Limb (tissue), 2 donors: ENCODE measurements around the gene NAP1L1.

Source experiments
- DNase-seq, 2 donors: peaks; one replicate each; pipeline ENCODE4 v3.0.0-alpha.2; 2016; ENCODE audit errors: extremely low spot score in 2 of 2

NAP1L1 gene, protein sequence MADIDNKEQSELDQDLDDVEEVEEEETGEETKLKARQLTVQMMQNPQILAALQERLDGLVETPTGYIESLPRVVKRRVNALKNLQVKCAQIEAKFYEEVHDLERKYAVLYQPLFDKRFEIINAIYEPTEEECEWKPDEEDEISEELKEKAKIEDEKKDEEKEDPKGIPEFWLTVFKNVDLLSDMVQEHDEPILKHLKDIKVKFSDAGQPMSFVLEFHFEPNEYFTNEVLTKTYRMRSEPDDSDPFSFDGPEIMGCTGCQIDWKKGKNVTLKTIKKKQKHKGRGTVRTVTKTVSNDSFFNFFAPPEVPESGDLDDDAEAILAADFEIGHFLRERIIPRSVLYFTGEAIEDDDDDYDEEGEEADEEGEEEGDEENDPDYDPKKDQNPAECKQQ

GRCh38 chr12:76083904-76084862, at the start of gene NAP1L1:
NAP1L1 (minus strand) TSS chr12:76084685; CDS start chr12:76074219, 10,466 bp downstream.
- peak; percentile 98 for DNase-seq

GRCh38 chr12:76127588-76127987, 43.1 kb upstream of the NAP1L1 start:
- no peak for DNase-seq

DNA sequence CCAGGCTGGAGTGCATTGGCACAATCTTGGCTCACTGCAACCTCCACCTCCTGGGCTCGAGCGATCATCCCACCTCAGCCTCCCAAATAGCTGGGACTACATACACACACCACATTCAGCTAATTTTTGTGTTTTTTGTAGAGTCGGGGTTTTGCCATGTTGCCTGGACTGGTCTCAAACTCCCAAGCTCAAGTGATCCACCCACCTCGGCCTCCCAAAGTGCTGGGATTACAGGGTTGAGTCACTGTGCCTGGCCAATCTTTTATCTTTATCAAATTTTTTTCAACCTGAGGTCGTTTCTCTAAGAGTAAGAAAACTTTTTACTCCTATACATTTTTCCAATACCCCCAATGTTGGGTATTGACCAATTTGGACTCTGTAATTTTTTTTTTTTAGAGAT, 40.0 kb upstream of the NAP1L1 start:
- DNase-seq, result no peak

DNA sequence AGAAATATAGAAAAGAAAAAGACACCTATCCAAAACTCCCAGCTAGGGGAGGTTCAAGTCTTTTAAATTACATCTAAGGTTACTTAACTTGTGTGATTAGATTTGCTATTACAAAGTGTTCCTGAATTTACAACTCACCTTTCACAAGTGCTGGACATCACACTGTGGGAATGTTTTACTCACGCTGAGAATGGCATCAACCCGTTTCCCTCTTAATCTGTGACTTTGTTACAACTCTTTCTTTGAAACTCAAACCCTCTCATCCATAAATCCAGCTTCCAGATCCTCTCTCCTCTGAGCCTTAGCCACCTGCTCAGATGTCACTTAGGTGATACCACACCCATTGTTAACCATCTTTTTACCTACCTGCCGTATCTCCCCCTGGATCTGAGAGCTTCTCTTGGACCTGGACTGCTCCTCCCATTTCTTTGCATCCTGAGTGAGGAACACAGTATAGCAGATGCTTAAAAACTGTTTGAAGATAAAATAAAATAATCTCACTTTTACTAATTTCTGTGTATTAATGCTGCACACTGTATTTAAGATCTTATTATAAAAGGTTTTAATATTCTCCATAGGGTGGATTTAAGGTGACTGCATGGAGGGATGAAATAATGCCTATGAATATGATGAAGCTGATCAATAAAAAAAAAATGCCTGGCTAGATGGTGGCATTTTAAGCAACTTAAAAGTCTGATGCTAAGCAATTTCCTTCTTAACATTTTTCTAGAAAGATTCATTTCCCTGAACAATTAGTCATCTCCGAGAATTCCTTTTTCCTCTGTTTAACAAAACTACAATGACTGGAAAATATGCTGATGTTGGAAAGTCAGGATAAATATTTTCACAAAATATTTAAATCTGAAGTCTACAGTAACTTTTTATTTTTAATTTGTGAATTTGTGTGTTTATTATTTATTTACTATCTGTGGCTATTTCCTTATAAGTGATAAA, 39.1 kb upstream of the NAP1L1 start:
- DNase-seq, result no peak

GRCh38 chr12:76119887-76120286, 35.4 kb upstream of the NAP1L1 start:
- no peak for DNase-seq

DNA sequence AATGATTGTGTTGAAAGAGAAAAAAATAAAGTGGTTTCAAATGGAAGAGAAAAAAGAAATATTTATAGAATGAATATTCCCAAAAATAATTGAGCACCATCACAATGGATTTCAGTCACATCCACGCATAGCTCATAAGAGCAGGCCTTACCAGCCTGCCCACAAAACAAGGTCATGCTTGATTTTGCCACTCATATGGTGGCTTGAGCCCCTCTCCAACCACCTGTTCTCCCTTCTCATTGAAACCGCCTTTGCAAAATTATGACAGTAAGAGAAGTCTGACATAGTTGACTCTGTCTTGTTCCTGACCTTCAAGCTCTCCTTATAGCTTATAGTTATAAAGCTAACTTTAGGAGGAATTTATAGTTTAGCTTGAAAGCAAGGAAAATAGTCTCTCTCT, 33.3 kb upstream of the NAP1L1 start:
- DNase-seq, result no peak

DNA sequence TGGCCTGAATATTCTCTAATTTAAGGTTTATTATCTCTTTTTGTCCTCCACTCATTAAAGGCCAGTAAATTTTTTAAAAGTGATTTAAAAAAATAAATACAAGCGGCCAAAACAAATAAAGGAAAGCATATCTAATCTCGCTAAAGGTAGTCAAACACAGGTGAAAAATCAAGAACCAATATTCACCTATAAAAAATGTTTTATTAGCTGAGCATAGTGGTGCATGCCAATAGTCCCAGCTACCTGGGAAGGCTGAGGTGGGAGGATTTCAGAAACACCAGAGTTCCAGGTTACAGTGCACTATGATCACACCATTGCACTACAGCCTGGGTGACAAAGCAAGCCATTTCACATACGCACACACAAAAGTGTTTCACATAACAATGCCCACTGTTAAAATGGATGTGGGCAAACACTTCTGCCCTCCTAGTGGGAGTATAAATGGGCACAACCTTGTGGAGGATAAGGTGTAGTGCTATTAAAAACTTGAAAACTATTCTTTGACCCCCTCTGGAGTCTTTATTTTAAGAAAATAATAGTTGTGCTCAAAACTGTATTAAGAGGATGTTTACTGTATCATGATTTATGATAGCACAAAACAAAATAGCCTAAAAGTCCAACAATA, 32.7 kb upstream of the NAP1L1 start:
- no peak for DNase-seq

DNA sequence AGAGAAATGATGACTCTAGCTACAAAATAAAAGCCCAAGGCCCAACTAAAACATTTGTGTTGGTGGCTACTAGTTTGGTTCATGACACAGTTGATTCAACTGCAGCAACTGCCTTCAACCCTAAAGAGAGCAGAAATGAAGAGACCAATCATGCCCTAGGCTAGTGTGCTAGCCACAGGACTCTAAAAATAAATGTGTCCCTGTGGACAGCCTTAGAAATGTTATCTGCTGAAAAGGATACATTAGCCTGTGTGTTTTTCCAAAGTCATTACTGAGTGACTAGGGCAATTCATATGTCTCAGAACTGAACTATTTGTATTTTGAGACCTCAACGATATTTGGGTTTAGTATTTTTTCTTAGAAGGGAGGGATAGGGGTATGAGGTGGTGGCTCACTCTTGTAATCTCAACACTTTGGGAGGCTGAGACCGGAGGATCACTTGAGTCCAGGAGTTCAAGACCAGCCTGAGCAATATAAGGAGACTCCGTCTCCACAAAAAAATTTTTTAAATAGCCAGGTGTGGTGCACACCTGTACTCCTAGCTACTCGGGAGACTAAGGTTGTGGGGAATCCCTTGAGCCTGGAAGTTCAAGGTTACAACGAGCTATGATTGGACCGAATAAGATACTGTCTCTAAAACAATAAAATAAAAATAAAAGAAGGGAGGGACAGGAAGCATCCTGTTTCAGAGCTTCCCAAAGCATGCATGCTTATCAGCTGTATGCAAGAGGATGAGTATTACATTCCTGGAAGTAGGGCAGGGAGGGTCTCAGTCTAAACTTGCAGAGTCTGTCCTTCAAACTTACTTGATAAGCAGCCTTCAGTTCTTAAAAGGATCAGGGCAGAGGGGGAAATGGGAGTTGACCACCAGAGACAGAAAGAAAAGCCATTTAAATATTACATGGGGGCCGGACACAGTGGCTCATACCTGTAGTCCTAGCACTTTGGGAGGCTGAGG, 29.6 kb upstream of the NAP1L1 start:
- no peak for DNase-seq

- no peak for DNase-seq
Measured at GRCh38 chr12:76111209-76111749, 26.8 kb upstream of the NAP1L1 start.

DNA sequence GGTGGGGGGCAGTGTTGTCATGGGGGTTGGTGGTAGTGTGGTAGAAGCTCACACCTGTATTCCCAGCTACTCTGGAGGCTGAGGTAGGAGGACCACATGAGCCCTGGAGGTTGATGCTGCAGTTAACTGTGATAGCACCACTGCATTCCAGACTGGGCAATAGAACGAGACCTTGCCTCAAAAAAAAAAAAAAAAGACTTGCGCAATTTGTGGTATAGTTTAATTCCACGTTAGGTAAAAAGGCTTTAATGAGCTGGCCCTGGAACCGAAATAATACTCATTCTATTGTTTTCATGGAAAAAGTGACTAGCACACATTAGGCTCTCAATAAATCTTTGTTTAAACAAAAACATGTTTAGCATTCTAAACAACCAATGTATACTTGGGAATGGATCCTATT, 25.4 kb upstream of the NAP1L1 start:
- no peak for DNase-seq

- no peak for DNase-seq
Measured at GRCh38 chr12:76108356-76108755, 23.9 kb upstream of the NAP1L1 start.

GRCh38 chr12:76106631-76107030, 22.1 kb upstream of the NAP1L1 start:
- DNase-seq, result no peak

- no peak for DNase-seq
Measured at GRCh38 chr12:76103958-76104357, 19.5 kb upstream of the NAP1L1 start.

DNA sequence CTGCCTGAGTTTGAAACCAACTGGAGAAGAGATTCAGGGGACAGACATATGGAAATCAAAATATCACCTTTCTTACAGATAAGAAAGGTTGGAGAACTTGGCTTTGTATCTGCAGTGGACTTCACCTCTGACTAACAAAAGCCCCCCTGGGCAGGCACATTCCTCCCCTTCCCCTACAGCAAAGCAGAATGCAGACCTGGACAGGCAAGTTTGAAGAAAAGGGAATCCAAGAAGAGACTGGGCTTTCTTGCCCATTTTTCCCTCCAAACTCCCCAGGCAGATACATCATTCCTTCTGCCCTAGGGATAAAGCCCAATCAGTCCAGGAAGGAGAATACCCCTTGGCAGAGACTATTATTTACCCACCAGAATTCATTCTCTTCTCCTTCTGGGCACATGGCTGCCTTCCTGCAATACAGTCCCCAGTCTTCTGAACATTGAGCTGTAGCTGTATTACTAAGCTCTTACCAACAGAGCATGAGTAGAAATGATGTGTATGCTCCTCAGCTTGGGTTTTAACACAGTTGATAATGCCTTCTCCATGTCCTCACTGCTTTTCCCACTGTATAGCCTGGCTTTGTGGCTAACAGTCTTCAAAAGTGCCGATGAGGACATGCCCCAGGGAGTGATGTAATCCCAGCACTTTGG, 17.4 kb upstream of the NAP1L1 start:
- no peak for DNase-seq

GRCh38 chr12:76096079-76096646, 11.7 kb upstream of the NAP1L1 start:
- DNase-seq, result no peak

- DNase-seq, result no peak
Measured at GRCh38 chr12:76094754-76095153, 10.3 kb upstream of the NAP1L1 start.

GRCh38 chr12:76091246-76091754, 6.8 kb upstream of the NAP1L1 start:
- DNase-seq, result no peak

DNA sequence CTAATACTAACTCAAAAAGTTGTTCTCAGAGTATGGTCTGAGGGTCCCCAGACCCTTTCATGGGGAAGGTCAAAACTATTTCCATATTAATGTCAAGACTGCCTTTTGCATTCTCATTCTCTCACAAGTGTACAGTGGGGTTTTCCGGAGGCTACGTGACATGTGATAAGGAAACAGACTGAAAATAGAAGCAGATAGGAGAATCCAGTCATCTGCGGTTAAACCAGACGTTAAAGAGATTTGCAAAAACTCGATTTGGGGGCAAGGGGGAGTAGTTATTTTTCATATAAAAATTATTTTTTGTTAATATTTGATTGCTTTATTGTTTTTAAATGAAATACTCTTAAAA, 1.0 kb upstream of the NAP1L1 start:
- DNase-seq, result peak in 1 of 2 donors; percentile 2
